Measurements from ENCODE around the gene CEACAM5.

- TF ChIP-seq CTCF (IDR thresholded peaks at IDR 0.05; ENCODE audit: insufficient read depth, low read length, poor library complexity, severe bottlenecking) (no peak), EZH2phosphoT487 (conservative IDR thresholded peaks at IDR 0.05; ENCODE audit: low read length) (no peak)
Observed at GRCh38 chr19:41694831-41695635, 13.4 kb upstream of the CEACAM5 start.
